Stimulated activated CD4-positive, alpha-beta T cell treated with anti-CD3 and anti-CD28 coated beads, Interleukin-4, amount 100 ng/mL, for 1 hour (primary cell): ENCODE measurements around the gene DTNA.
"Not testable (repeated sequence)": the region's sequence is repeated elsewhere in the genome, so short reads cannot be mapped to it uniquely, and the experiment has no call there.

Experiments used
- DNase-seq: peaks from one replicate; pipeline ENCODE4 v3.0.0-alpha.2; 2020

DTNA gene

GRCh38 chr18:34911081-34911480, 201.0 kb downstream of the DTNA start:
- no peak for DNase-seq

GRCh38 chr18:34911661-34912384, 201.7 kb downstream of the DTNA start:
- DNase-seq: no peak

- DNase-seq: no peak
Observed at GRCh38 chr18:34913837-34914661, 204.0 kb downstream of the DTNA start.

- DNase-seq: no peak
Observed at GRCh38 chr18:34915046-34915445, 204.9 kb downstream of the DTNA start.

- DNase-seq: not testable (repeated sequence)
Observed at GRCh38 chr18:34916539-34916938, 206.4 kb downstream of the DTNA start.

GRCh38 chr18:34918856-34919255, 208.8 kb downstream of the DTNA start:
- no peak for DNase-seq

GRCh38 chr18:34921226-34921625, 211.1 kb downstream of the DTNA start:
- DNase-seq: no peak

GRCh38 chr18:34921811-34922385, 211.8 kb downstream of the DTNA start:
- DNase-seq: no peak

- not testable (repeated sequence) for DNase-seq
Observed at GRCh38 chr18:34922594-34922993, 212.5 kb downstream of the DTNA start.

GRCh38 chr18:34923911-34924310, 213.8 kb downstream of the DTNA start:
- no peak for DNase-seq

GRCh38 chr18:34926683-34927082, 216.6 kb downstream of the DTNA start:
- DNase-seq: no peak

GRCh38 chr18:34928088-34928753, 218.1 kb downstream of the DTNA start:
- DNase-seq: no peak

GRCh38 chr18:34928754-34929335, 218.7 kb downstream of the DTNA start:
- DNase-seq: no peak

- DNase-seq: no peak
Observed at GRCh38 chr18:34929336-34929780, 219.3 kb downstream of the DTNA start.

- DNase-seq: no peak
Observed at GRCh38 chr18:34932363-34932762, 222.3 kb downstream of the DTNA start.

- DNase-seq: no peak
Observed at GRCh38 chr18:34932792-34933466, 222.8 kb downstream of the DTNA start.

GRCh38 chr18:34933909-34934661, 224.0 kb downstream of the DTNA start:
- no peak for DNase-seq

- DNase-seq: no peak
Observed at GRCh38 chr18:34936772-34937171, 226.7 kb downstream of the DTNA start.

GRCh38 chr18:34938090-34938489, 228.0 kb downstream of the DTNA start:
- DNase-seq: no peak
